ENCODE results near the gene ARRDC3.
"Not testable (repeated sequence)": the region's sequence is repeated elsewhere in the genome, so short reads cannot be mapped to it uniquely, and the experiment has no call there.

Gene ARRDC3

DNA sequence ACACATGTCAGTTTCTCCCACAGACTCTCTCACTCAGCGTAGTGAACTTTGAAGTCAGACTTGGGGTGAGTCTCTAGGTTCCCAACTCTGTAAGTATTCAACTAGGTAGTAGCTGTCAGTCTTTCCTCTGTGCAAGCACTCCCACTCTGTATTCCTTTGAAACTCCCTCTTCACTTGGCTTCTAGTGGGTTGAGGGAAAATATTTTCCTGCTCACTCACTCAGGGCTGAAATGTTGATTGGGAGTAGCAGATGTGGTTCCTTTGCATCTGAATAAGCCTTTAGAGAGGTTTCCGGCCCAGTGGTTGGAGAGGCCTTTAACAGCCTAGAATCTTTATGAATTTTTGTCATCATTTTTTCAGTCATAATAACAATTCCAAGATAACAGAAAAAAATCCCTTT, 18.1 kb upstream of the ARRDC3 start:
- Mint-ChIP-seq H3K27me3 (ENCODE audit: low read depth) (no peaks in the 10 kb centered on the region), H3K27ac (no peak overlapping the region), H3K4me3 (no peak overlapping the region)

GRCh38 chr5:91397791-91398190, 14.7 kb upstream of the ARRDC3 start:
- H3K9me3 Mint-ChIP-seq = no peaks in the 10 kb centered on the region
- peaks cover 7% of the 10 kb centered on the region for H3K4me1 Mint-ChIP-seq (ENCODE audit: low read depth)
- no peak overlapping the region for H3K4me3 Mint-ChIP-seq
- H3K27me3 Mint-ChIP-seq (ENCODE audit: low read depth) = no peaks in the 10 kb centered on the region
- no peaks in the 10 kb centered on the region for H3K36me3 Mint-ChIP-seq (ENCODE audit: low read depth)
- peak overlapping the region; percentile 64 for H3K27ac Mint-ChIP-seq

More for the DNA sequence above, 18.1 kb upstream of the ARRDC3 start:
- Mint-ChIP-seq H3K4me1 (ENCODE audit: low read depth) (peaks cover 7% of the 10 kb centered on the region), H3K36me3 (ENCODE audit: low read depth) (no peaks in the 10 kb centered on the region), H3K9me3 (no peaks in the 10 kb centered on the region)

GRCh38 chr5:91390268-91390667, 7.2 kb upstream of the ARRDC3 start:
- peaks cover 3% of the 10 kb centered on the region for H3K4me1 Mint-ChIP-seq (ENCODE audit: low read depth)
- H3K9me3 Mint-ChIP-seq = peaks cover 4% of the 10 kb centered on the region
- H3K27me3 Mint-ChIP-seq (ENCODE audit: low read depth) = no peaks in the 10 kb centered on the region
- no peak overlapping the region for H3K27ac Mint-ChIP-seq
- H3K36me3 Mint-ChIP-seq (ENCODE audit: low read depth) = no peaks in the 10 kb centered on the region
- no peak overlapping the region for H3K4me3 Mint-ChIP-seq

- not testable (repeated sequence) for H3K27ac Mint-ChIP-seq; H3K36me3 Mint-ChIP-seq (ENCODE audit: low read depth); H3K4me3 Mint-ChIP-seq; H3K9me3 Mint-ChIP-seq; H3K4me1 Mint-ChIP-seq (ENCODE audit: low read depth); H3K27me3 Mint-ChIP-seq (ENCODE audit: low read depth)
Measured at GRCh38 chr5:91389555-91389954, 6.4 kb upstream of the ARRDC3 start.

DNA sequence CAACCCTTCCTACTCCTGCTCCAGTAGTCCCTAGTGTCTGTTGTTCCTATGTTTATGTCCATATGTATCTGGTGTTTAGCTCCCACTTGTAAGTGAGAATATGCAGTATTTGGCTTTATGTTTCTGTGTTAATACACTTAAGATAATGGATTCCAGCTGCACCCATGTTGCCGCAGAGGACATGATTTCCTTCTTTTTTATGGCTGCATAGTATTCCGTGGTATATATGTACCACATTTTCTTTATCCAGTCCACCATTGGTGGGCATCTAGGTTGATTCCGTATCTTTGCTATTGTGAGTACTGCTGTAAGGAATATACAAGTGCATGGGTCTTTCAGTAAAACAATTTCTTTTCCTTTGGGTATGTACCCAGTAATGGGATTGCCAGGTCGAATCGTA, 5.2 kb upstream of the ARRDC3 start:
- H3K27me3 Mint-ChIP-seq (ENCODE audit: low read depth) = no peaks in the 10 kb centered on the region
- H3K27ac Mint-ChIP-seq = no peak overlapping the region
- H3K9me3 Mint-ChIP-seq = peaks cover 4% of the 10 kb centered on the region

GRCh38 chr5:91386120-91386519, 3.0 kb upstream of the ARRDC3 start:
- H3K4me3 Mint-ChIP-seq = no peak overlapping the region
- H3K27ac Mint-ChIP-seq = no peak overlapping the region
- no peaks in the 10 kb centered on the region for H3K27me3 Mint-ChIP-seq (ENCODE audit: low read depth)
- H3K36me3 Mint-ChIP-seq (ENCODE audit: low read depth) = no peaks in the 10 kb centered on the region
- peaks cover 4% of the 10 kb centered on the region for H3K9me3 Mint-ChIP-seq
- peaks cover 21% of the 10 kb centered on the region for H3K4me1 Mint-ChIP-seq (ENCODE audit: low read depth)

More for the DNA sequence above, 5.2 kb upstream of the ARRDC3 start:
- Mint-ChIP-seq H3K4me1 (ENCODE audit: low read depth) (peaks cover 20% of the 10 kb centered on the region), H3K36me3 (ENCODE audit: low read depth) (no peaks in the 10 kb centered on the region), H3K4me3 (no peak overlapping the region)

- H3K27me3 Mint-ChIP-seq (ENCODE audit: low read depth); H3K27ac Mint-ChIP-seq; H3K4me3 Mint-ChIP-seq; H3K9me3 Mint-ChIP-seq; H3K36me3 Mint-ChIP-seq (ENCODE audit: low read depth): not testable (repeated sequence)
- H3K4me1 Mint-ChIP-seq (ENCODE audit: low read depth) = peaks cover 21% of the 10 kb centered on the region
Measured at GRCh38 chr5:91385596-91385995, 2.5 kb upstream of the ARRDC3 start.

GRCh38 chr5:91384671-91385430, 1.7 kb upstream of the ARRDC3 start:
- Mint-ChIP-seq H3K27ac (peak overlapping the region; percentile 100), H3K4me3 (peak overlapping the region; percentile 99), H3K9me3 (peaks cover 4% of the 10 kb centered on the region), H3K27me3 (ENCODE audit: low read depth) (no peaks in the 10 kb centered on the region), H3K4me1 (ENCODE audit: low read depth) (peaks cover 22% of the 10 kb centered on the region), H3K36me3 (ENCODE audit: low read depth) (peaks cover 1% of the 10 kb centered on the region)

GRCh38 chr5:91383956-91384300, 811 bp upstream of the ARRDC3 start:
- Mint-ChIP-seq H3K4me1 (ENCODE audit: low read depth) (peaks cover 22% of the 10 kb centered on the region), H3K27me3 (ENCODE audit: low read depth) (no peaks in the 10 kb centered on the region), H3K36me3 (ENCODE audit: low read depth) (peaks cover 2% of the 10 kb centered on the region), H3K9me3 (peaks cover 4% of the 10 kb centered on the region), H3K27ac (peak overlapping the region; percentile 100), H3K4me3 (peak overlapping the region; percentile 99)

- Mint-ChIP-seq H3K27ac (peak overlapping the region; percentile 100), H3K36me3 (ENCODE audit: low read depth) (peaks cover 6% of the 10 kb centered on the region), H3K9me3 (no peaks in the 10 kb centered on the region), H3K27me3 (ENCODE audit: low read depth) (no peaks in the 10 kb centered on the region), H3K4me3 (peak overlapping the region; percentile 99), H3K4me1 (ENCODE audit: low read depth) (peaks cover 29% of the 10 kb centered on the region)
Measured at GRCh38 chr5:91382530-91383026, 539 bp downstream of the ARRDC3 start.

DNA sequence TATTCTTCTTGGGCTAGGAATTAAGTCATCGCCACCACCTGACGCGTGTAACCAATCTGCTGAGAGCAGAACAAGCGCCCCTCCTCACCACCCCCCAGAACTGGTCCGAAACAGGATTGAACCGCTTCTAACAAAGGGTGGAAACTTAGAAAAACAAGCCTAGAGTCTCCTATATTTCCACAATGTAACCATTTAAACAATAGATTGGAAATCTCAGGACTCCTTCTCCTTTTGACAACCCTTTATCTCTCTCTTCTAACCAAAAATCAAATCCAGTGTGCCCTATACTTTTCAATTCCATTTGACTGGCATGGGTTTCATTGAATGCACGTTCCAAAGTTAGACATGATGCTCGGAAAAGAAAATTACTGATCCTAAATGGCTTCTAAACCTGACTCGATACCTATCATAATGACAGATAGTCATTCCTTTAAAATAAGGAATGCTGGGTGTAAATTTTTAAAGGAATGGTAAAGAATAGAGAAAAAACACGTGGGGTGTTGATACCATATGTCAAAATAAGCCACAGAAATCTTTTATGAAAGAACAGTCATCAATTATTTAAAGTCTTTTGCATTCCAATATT, 1.2 kb downstream of the ARRDC3 start:
- no peaks in the 10 kb centered on the region for H3K27me3 Mint-ChIP-seq (ENCODE audit: low read depth)
- H3K4me3 Mint-ChIP-seq = peak overlapping the region; percentile 99
- peaks cover 35% of the 10 kb centered on the region for H3K4me1 Mint-ChIP-seq (ENCODE audit: low read depth)
- H3K27ac Mint-ChIP-seq = peak overlapping the region; percentile 100
- peaks cover 9% of the 10 kb centered on the region for H3K36me3 Mint-ChIP-seq (ENCODE audit: low read depth)
- no peaks in the 10 kb centered on the region for H3K9me3 Mint-ChIP-seq

DNA sequence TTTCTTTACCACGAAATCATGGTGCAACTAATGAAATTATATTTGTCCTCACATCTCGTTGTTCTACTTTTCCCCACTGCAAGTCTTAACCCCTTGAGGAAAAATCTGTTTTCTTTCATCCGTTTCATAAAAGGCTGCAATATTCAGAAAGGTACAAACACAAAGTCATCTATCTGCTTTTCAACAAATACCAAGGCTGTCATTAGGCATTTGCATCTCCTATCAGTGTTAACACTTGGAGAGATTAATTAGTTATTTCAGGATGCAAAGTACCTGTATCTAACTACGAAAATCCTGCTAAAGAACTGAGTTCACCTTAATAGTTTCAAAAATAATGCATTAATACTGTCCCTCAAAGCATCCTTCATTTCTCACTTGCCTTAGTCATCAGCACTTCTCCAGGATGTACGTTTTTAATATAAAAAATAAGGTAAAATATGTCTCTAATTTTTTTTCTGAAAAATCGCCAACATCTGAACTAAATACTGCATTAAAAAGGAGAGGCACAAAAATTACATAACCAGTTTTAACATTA, 1.8 kb downstream of the ARRDC3 start:
- peaks cover 35% of the 10 kb centered on the region for H3K4me1 Mint-ChIP-seq (ENCODE audit: low read depth)
- H3K27me3 Mint-ChIP-seq (ENCODE audit: low read depth) = no peaks in the 10 kb centered on the region
- H3K4me3 Mint-ChIP-seq = peak overlapping the region; percentile 99
- no peaks in the 10 kb centered on the region for H3K9me3 Mint-ChIP-seq
- H3K27ac Mint-ChIP-seq = peak overlapping the region; percentile 100
- peaks cover 9% of the 10 kb centered on the region for H3K36me3 Mint-ChIP-seq (ENCODE audit: low read depth)

DNA sequence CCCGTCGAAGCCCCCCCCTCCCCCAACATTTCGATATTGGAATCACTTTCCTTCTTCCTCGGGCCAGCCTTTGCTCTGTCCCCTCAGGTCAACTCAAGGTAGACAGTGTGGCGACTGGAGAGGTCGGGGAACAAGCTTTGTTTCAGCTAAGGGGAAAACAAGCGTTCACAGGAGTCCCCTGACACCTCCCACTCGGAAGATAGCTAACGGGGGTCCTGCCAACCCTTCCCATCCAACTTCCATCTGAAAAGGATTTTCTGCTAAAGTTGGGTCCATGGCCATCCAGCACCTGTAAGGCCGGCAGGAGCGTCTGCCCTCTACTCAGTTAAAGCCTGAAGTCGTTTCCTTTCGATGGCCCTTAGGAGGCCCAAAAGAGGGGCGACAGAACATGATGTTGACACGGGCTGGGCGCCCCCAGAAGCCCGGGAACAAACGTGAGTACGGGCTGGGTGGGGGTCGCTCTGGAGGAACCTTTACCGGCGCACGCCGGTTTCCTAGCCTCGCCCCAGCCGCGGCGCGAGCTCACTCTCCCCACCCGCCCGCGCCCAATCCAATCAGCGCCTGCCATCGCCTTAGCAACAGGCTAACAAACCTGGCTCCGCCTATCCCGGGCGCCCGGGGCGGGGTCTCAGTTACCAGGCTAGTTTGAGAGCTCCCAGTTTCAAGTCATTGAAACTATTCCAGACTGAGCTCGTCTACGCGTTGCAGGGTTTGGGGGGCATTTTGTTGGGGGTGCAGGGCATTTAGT, 2.5 kb downstream of the ARRDC3 start:
- H3K9me3 Mint-ChIP-seq = no peaks in the 10 kb centered on the region
- no peaks in the 10 kb centered on the region for H3K27me3 Mint-ChIP-seq (ENCODE audit: low read depth)
- H3K27ac Mint-ChIP-seq = peak overlapping the region; percentile 100
- H3K36me3 Mint-ChIP-seq (ENCODE audit: low read depth) = peaks cover 9% of the 10 kb centered on the region
- H3K4me3 Mint-ChIP-seq = peak overlapping the region; percentile 99
- peaks cover 37% of the 10 kb centered on the region for H3K4me1 Mint-ChIP-seq (ENCODE audit: low read depth)

- peak overlapping the region; percentile 99 for H3K4me3 Mint-ChIP-seq
- H3K27ac Mint-ChIP-seq = peak overlapping the region; percentile 100
- H3K9me3 Mint-ChIP-seq = no peaks in the 10 kb centered on the region
- H3K36me3 Mint-ChIP-seq (ENCODE audit: low read depth) = peaks cover 11% of the 10 kb centered on the region
- H3K27me3 Mint-ChIP-seq (ENCODE audit: low read depth) = no peaks in the 10 kb centered on the region
- H3K4me1 Mint-ChIP-seq (ENCODE audit: low read depth) = peaks cover 37% of the 10 kb centered on the region
Measured at GRCh38 chr5:91379914-91380490, 3.1 kb downstream of the ARRDC3 start.
